ENCODE results near the gene MARCHF5.
"Not testable (repeated sequence)": the region's sequence is repeated elsewhere in the genome, so short reads cannot be mapped to it uniquely, and the experiment has no call there.

GRCh38 chr10:92329927-92330326 lies 39.0 kb downstream of the MARCHF5 start:
- not testable (repeated sequence) for TF ChIP-seq SMC3 (IDR thresholded peaks at IDR 0.05; ENCODE audit: low read depth, low read length); MXI1 (IDR thresholded peaks at IDR 0.05; ENCODE audit: borderline replicate concordance, low read depth, low read length); CHD1 (IDR thresholded peaks at IDR 0.05; ENCODE audit: low read depth, low read length); POLR2A (IDR thresholded peaks at IDR 0.05; ENCODE audit: low read depth, low read length); RFX5 (IDR thresholded peaks at IDR 0.05; ENCODE audit: low read depth, low read length); FOS (IDR thresholded peaks at IDR 0.05; ENCODE audit: low read depth, low read length)
- TF ChIP-seq, protein P1, sequence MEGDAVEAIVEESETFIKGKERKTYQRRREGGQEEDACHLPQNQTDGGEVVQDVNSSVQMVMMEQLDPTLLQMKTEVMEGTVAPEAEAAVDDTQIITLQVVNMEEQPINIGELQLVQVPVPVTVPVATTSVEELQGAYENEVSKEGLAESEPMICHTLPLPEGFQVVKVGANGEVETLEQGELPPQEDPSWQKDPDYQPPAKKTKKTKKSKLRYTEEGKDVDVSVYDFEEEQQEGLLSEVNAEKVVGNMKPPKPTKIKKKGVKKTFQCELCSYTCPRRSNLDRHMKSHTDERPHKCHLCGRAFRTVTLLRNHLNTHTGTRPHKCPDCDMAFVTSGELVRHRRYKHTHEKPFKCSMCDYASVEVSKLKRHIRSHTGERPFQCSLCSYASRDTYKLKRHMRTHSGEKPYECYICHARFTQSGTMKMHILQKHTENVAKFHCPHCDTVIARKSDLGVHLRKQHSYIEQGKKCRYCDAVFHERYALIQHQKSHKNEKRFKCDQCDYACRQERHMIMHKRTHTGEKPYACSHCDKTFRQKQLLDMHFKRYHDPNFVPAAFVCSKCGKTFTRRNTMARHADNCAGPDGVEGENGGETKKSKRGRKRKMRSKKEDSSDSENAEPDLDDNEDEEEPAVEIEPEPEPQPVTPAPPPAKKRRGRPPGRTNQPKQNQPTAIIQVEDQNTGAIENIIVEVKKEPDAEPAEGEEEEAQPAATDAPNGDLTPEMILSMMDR (conservative IDR thresholded peaks at IDR 0.05; ENCODE audit: low read depth, low read length), result not testable (repeated sequence)
